ENCODE results near the gene HPRT1.

DNA sequence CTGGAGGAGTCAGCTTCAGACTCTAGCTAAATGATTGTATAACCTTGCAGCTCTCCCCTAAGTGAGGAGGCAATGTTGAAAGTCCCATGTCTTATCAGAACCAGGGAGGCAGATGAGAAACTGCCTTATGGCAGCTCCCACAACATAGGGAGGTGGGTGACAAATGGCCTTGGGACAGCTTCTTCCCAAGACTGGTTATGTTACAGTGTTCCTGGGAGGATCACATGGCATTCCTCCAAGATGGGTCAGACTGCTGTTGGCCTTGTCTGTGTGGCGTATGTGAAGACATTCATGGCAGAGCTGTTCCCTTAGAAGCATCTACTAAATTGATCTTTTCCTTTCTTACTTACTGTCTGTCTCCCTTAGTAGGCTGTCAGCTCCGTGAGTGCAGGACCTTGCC lies 42.0 kb downstream of the HPRT1 start:
- TF ChIP-seq, protein P1, sequence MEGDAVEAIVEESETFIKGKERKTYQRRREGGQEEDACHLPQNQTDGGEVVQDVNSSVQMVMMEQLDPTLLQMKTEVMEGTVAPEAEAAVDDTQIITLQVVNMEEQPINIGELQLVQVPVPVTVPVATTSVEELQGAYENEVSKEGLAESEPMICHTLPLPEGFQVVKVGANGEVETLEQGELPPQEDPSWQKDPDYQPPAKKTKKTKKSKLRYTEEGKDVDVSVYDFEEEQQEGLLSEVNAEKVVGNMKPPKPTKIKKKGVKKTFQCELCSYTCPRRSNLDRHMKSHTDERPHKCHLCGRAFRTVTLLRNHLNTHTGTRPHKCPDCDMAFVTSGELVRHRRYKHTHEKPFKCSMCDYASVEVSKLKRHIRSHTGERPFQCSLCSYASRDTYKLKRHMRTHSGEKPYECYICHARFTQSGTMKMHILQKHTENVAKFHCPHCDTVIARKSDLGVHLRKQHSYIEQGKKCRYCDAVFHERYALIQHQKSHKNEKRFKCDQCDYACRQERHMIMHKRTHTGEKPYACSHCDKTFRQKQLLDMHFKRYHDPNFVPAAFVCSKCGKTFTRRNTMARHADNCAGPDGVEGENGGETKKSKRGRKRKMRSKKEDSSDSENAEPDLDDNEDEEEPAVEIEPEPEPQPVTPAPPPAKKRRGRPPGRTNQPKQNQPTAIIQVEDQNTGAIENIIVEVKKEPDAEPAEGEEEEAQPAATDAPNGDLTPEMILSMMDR (optimal IDR thresholded peaks at IDR 0.05 in 1 of 3, IDR thresholded peaks at IDR 0.05 in 1 of 3, conservative IDR thresholded peaks at IDR 0.05 in 1 of 3; ENCODE audit: extremely low read depth in 1 of 3, insufficient read depth in 2 of 3, low read length in 3 of 3), result no peak
- no peak for TF ChIP-seq EZH2 (IDR thresholded peaks at IDR 0.05; ENCODE audit: low read length)
